Raji (cell line): ENCODE measurements around the gene FAM184A.

Experiments
- POLR2A ChIP-seq: IDR thresholded peaks from 2 replicates; pipeline ENCODE4 v1.6.1; 2011; ENCODE audit warnings: low read depth, low read length, control low read depth; ENCODE audit not compliant: insufficient read depth

Gene FAM184A, protein sequence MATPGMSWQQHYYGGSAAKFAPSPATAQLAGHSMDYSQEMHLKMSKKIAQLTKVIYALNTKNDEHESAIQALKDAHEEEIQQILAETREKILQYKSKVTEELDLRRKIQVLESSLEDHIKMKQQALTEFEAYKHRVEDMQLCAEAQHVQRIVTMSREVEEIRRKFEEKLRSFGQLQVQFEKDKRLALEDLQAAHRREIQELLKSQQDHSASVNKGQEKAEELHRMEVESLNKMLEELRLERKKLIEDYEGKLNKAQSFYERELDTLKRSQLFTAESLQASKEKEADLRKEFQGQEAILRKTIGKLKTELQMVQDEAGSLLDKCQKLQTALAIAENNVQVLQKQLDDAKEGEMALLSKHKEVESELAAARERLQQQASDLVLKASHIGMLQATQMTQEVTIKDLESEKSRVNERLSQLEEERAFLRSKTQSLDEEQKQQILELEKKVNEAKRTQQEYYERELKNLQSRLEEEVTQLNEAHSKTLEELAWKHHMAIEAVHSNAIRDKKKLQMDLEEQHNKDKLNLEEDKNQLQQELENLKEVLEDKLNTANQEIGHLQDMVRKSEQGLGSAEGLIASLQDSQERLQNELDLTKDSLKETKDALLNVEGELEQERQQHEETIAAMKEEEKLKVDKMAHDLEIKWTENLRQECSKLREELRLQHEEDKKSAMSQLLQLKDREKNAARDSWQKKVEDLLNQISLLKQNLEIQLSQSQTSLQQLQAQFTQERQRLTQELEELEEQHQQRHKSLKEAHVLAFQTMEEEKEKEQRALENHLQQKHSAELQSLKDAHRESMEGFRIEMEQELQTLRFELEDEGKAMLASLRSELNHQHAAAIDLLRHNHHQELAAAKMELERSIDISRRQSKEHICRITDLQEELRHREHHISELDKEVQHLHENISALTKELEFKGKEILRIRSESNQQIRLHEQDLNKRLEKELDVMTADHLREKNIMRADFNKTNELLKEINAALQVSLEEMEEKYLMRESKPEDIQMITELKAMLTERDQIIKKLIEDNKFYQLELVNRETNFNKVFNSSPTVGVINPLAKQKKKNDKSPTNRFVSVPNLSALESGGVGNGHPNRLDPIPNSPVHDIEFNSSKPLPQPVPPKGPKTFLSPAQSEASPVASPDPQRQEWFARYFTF

DNA sequence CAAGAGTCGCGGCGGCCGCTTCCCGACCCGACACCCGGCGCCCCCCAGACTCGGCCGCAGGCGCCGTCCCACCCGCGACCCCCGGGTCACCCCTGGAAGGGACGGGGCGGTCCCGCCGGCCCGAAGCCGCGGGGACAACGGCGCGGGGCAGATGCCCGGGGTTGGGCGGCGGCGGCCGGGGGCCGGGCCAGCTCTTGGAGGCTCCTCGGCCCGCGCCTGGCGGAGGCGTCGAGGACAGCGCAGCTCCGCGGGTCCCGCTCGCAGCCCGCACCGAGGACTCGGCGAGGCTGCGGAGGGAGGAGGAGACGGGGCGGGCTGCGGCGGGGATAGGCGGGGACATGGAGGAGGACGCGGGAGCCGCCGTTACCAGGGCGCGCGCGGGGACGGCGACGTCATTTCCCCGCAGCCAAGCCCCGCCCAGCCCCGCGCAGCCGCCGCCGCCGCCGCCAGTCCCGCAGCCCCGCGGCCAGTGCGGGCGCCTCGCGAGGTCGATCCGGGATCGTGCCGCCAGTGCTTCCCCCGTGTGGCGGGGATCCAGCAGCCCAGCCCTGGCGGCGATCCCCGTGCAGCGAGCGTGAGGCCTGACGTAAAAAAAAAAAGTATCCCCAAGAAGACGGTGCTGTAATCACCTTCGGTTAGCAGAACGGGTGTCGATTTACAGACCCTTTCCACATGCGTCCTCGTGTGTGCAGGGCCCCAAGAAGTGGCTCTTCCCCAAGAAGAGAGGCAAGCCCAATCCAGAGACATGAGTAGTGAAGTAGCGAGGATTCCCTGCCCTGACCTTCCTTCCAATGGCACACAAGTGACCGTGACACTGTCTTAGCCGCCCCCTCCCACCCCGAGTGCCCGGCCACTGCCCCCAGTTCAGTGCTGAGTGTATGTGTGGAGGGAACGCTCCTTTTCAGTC is at the start of gene FAM184A:
Gene FAM184A, minus strand, starts transcription at position 289 of the 907 bp plus-strand sequence. CDS start 365 bp downstream, outside the sequence.
- no peak for TF ChIP-seq POLR2A

DNA sequence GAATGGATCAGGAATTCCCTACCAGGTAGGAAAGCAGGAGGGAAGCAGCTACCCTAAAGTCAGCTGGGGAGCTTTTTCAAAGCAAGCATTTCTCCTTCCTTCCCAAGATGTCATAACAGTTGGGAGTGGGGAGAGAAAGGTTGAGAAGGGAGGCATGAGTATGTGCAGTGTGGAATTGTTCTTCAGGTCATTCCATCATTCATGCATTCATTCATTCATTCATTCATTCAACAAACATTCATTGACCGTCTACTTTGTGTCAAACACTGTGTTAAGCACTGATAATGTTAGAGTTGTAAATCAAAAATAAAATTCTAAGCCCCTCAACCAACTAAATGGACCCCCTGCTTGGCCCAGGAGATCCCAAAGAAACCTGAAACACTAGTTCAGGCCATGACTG is 49.2 kb upstream of the FAM184A start:
- TF ChIP-seq POLR2A: no peak

DNA sequence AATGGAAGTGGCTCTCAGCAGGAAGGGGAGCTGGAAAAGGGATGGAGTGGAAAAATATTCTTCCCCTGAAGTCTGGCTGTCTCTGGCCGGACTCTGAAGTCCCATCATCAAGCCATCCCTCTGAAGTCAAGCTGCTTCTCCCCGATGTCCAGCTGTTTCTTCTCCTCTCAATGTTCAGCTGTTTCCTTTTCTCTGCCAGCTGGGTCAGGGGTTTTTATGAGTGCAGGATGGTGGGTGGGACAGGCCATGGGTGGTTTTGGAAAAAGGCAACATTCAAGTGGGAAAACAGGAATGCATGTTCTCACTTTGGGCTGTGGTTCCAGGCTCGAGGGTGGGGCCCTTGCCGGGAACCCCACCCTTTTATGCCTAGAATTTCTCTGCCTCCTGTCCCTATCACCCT is 48.4 kb upstream of the FAM184A start:
- TF ChIP-seq POLR2A: no peak

DNA sequence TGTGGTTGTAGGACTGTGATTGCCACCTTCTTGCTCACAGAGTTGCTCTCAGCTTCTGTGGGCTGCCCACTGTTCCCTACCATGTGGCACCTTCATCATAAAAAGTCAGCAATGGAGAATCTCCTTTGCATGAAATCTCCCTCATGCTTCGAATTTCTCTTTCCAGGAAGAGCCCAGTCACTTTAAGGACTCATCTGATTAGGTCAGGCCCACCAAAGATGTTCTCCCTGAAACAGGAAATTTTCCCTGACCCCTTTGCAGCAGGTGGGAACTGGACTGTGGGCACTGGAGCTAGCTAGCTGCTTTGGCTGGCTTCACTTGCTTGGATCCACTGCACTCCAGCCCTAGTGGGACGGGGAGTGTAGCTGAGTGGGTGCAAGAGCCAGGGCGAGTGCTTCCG is 47.7 kb upstream of the FAM184A start:
- no peak for TF ChIP-seq POLR2A

DNA sequence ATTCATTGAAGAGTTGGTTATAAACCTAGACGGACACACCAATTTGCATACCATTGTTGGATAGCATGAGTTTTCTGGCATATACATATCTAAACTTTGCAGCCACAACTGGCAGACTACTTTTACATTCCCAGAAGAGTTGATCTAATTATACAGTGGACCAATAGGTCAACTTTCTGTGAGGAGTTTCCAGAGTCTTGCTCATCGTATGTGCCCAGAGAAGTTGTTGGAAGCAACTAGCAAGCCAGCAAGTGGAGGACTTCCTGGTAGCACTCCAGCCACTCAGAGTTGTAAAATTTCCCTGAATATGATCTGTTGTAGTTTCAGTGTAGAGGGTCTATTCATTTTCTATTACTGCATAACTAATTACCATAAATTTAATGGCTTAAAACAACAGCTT is 47.1 kb upstream of the FAM184A start:
- TF ChIP-seq POLR2A: no peak

DNA sequence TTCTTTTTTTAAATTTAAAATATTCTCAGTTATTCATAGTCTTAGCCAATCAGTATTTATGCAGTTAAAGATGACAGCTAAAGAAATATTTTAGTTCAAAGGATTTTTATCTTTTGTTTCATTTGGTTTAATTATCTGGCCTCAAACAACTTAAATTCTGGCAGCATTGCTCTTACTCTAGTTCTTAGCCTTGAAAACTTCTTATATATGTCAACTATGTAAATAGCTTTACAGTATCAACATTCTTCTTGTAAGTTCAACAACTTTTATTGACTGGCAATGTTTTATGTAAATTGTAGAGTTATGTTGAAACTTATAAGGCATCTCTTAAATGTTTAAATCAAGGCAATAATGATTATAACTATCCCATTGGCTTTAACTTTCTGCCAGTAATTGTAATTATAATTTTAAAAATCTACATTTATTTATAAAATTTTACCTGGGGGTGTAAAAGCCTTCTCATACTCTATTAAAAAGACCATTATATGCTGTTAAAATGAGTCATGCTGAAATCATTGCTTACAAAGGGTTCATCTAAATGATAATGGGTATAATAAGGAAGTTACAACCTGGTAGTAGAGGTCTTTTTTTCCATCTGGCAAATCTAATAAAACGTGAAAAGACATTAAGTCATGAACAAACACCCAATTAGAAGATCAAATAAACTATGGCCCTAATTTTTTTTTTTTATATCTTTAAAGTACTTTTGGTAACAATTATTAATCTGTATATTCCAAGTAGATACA is 45.8 kb upstream of the FAM184A start:
- no peak for TF ChIP-seq POLR2A

DNA sequence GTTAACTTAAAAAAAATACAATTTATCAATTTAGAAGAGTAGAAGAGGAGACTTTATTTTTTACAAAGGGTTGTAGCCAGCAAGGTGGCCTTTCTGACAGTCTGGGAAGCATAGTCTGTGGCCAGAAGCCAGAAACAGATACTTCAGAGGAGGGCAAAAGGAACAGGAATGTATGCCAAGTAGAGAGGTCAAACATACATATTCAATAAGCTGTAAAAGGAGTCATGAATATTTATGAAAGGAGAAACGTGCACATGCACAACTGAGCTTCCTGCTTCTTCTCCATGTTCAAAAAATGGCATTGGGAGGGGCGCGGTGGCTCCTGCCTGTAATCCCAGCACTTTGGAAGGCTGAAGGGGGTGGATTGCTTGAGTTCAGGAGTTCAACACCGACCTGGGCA is 43.9 kb upstream of the FAM184A start:
- TF ChIP-seq POLR2A: no peak

DNA sequence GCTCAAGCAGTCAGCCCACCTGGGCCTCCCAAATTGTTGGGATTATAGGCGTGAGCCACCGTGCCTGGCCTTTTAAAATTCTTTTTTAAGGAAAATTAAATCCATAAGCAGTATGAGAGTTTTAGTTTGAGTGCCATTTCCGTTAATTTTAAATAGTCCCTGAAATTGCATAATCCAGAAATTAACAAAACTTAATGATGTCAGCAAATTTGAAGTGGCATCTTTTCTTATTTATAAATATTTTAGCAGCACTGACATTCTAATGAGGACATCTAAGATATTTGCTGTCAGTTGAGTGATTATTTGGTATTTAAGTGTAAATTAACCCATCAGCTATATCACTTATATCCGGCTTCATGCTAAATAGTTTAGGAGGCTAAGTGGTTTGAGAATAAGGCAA is 42.9 kb upstream of the FAM184A start:
- no peak for TF ChIP-seq POLR2A

DNA sequence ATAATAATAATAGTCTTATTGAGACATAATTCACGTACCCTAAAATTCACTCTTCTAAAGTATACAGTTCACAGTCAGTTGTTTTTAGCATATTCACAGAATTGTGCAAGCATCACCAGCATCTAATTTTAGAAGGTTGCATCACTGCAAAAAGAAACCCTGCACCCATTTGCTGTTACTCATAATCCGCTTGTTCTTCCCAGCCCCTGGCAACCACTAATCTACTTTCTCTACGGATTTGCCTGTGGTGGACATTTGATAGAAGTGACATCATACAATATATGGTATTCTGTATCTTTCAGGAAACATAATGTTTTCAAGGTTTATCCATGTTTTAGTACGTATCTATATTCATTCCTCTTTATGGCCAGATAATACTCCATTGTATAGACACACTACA is 41.5 kb upstream of the FAM184A start:
- no peak for TF ChIP-seq POLR2A

DNA sequence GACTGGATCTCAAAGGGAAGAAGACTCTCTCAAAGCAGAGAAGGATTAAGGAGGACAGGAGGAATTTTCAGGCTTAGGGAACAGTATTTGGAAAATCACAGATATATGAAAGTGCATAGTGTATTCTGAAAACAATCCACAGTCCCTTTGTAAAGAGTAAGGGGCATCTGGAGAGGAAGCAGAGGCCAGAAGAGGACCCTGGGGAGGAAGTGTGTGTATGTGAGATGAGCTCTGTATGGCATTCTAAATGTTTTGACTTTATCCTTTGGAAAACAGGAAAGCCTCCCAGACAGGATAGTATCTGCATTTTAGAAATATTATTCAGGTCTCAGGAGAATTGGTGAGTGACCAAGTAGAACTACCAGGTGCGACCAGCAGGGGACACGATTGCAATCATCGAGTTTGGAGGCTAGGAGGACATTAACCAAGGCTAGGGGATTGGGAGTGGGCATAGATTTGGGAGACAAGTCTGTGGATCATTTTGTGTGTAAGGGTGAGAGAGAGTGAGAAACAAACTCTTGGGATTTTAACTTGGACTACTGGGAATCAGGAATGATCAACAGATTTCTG is 38.3 kb upstream of the FAM184A start:
- TF ChIP-seq POLR2A: no peak

DNA sequence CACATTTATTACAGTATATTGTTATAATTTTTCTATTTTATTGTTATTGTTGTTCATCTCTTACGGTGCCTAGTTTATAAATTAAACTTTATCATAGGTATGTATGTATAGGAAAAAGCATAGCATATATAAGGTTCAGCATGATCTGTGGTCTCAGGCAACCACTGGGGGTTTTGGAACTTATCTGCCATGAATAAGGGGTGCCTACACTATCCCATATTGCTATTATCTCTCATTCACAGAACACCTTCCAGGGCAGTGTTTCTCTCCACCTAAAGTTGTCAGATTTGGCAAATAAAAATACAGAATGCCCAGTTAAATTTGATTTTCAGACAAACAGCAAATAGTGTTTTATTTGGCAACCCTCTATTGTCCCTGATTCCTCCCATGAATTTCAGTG is 35.5 kb upstream of the FAM184A start:
- no peak for TF ChIP-seq POLR2A

DNA sequence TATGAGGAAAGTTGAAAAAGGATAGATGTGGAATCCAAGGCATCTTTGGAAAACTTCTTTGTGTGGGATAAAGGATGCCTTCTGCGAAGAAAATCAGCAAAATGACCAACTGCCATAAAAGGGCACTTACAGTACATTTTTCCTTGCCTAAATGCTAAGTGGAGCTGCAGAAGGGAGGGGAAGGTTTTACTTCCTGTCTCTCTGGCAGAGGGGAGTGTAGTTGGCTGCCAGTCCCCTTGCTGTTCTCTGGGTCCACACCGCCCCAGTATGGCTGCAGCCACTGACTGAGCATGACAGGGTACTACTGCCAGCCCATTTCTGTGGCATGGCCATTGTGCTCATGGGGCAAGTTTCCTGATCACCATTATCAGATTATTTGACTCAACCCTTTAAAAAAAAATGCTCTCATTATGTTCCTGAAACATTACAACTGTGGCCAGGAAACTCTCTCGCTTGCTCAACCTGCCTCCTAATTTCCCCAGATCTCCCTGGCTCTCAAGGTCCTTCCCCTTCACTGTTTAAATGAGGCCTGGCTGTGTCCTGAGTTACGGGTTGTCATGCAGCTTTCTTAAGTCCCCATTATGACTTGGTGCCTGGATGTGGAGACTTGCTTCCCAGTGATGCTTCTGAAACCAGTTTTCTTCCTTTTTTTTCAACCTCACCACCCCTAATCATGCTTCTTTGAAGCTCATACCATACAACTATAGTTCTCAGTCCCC is 34.5 kb upstream of the FAM184A start:
- no peak for TF ChIP-seq POLR2A
